Ovary (tissue), 3 donors: Measurements from ENCODE around the gene MMP24OS.

Source experiments
- CTCF ChIP-seq, 3 donors: fragments of 450-650 bp in 2 of 3; fragments of 200-600 bp in 1 of 3; IDR thresholded peaks; one replicate each; pipeline versions ENCODE4 v1.5.1 to v1.8.0; 2016 to 2022; ENCODE audit warnings: antibody characterized with exemption in 3 of 3, mild to moderate bottlenecking in 1 of 3
- EP300 ChIP-seq: sonication (generic); formaldehyde crosslinking; IDR thresholded peaks from one replicate; pipeline ENCODE4 v1.6.1; 2017; ENCODE audit warnings: antibody characterized with exemption
- POLR2A ChIP-seq: fragments of 450-650 bp; IDR thresholded peaks from one replicate; pipeline ENCODE4 v1.6.1; 2017; ENCODE audit warnings: antibody characterized with exemption, mild to moderate bottlenecking, moderate library complexity
- donor health status: DM: no; HTN: no; CAD: no.

GRCh38 chr20:35232575-35232974 lies 45.3 kb downstream of the MMP24OS start:
- TF ChIP-seq CTCF (IDR thresholded peaks at IDR 0.05) (no peak), EP300 (no peak), POLR2A (no peak)
